Measurements from ENCODE around the gene EIF4G3.

DNA sequence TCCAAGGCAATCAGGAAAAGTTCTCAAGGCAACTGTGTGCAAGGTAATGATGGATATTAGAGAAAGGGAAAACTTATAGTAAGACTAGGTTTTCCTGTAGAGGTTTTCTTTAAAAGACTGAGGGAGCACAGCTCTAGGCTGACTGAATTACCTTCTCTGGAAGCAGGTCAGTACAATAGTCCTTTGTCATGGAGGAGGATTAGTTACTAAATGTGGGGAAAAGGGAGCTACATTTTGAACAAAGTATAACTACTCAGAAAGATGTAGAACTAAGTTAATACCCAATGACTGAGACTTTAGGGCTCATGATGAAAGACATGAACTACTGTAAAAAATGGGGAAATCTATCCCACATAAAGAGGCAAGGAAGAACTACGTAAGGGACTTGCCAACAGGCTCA, 241.0 kb downstream of the EIF4G3 start:
- TF ChIP-seq, protein P1, sequence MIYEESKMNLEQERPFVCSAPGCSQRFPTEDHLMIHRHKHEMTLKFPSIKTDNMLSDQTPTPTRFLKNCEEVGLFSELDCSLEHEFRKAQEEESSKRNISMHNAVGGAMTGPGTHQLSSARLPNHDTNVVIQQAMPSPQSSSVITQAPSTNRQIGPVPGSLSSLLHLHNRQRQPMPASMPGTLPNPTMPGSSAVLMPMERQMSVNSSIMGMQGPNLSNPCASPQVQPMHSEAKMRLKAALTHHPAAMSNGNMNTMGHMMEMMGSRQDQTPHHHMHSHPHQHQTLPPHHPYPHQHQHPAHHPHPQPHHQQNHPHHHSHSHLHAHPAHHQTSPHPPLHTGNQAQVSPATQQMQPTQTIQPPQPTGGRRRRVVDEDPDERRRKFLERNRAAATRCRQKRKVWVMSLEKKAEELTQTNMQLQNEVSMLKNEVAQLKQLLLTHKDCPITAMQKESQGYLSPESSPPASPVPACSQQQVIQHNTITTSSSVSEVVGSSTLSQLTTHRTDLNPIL (CRISPR knock-in tag; IDR thresholded peaks at IDR 0.05; ENCODE audit: low read depth), result no peak
- TF ChIP-seq TOX (CRISPR knock-in tag; IDR thresholded peaks at IDR 0.05; ENCODE audit: borderline replicate concordance) (no peak), ESRRG (CRISPR knock-in tag; IDR thresholded peaks at IDR 0.05) (no peak), ZFP3 (CRISPR knock-in tag; IDR thresholded peaks at IDR 0.05) (no peak)
- TF ChIP-seq, protein P2, sequence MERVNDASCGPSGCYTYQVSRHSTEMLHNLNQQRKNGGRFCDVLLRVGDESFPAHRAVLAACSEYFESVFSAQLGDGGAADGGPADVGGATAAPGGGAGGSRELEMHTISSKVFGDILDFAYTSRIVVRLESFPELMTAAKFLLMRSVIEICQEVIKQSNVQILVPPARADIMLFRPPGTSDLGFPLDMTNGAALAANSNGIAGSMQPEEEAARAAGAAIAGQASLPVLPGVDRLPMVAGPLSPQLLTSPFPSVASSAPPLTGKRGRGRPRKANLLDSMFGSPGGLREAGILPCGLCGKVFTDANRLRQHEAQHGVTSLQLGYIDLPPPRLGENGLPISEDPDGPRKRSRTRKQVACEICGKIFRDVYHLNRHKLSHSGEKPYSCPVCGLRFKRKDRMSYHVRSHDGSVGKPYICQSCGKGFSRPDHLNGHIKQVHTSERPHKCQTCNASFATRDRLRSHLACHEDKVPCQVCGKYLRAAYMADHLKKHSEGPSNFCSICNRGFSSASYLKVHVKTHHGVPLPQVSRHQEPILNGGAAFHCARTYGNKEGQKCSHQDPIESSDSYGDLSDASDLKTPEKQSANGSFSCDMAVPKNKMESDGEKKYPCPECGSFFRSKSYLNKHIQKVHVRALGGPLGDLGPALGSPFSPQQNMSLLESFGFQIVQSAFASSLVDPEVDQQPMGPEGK (CRISPR knock-in tag; IDR thresholded peaks at IDR 0.05; ENCODE audit: borderline replicate concordance), result no peak
